Upper lobe of right lung (tissue), 1 donor: ENCODE measurements around the gene EIPR1. TPM values are rescaled to one million over a fixed set of nuclear protein-coding genes. Genes with fewer than 3 reads are reported as not detected.

Source experiments
- ATAC-seq: fragments of 200-7000 bp; cut with Tn5 transposase; one replicate; pipeline ENCODE4 v1.9.1; 2020; ENCODE audit warnings: mild to moderate bottlenecking, moderate library complexity
- DNase-seq: peaks from one replicate; pipeline ENCODE4 v3.0.0-alpha.2; 2020
- H3K27ac ChIP-seq: fragments of 200-600 bp; one replicate; pipeline ENCODE4 v1.8.0; 2022
- H3K27me3 ChIP-seq: fragments of 200-600 bp; one replicate; pipeline ENCODE4 v1.8.0; 2022; ENCODE audit warnings: mild to moderate bottlenecking
- H3K36me3 ChIP-seq: fragments of 200-600 bp; one replicate; pipeline ENCODE4 v1.8.0; 2022
- H3K4me1 ChIP-seq: fragments of 200-600 bp; one replicate; pipeline ENCODE4 v1.8.0; 2022
- H3K4me3 ChIP-seq: fragments of 200-600 bp; one replicate; pipeline ENCODE4 v1.8.0; 2022; ENCODE audit warnings: mild to moderate bottlenecking
- H3K9me3 ChIP-seq: fragments of 200-600 bp; one replicate; pipeline ENCODE4 v1.8.0; 2022
- intact Hi-C: fragments of 100-400 bp; cut with DNase I; formaldehyde crosslinking; loops from one replicate; pipeline ENCODE4 v1.11.0; 2022
- total RNA-seq: library from RNA; stranded (reverse); fragmentation: NEBNext Ultra II Directional; extraction: Animal tissue kit (Norgen Biotek cat#: 25700); gene quantifications from one replicate; pipeline ENCODE4 v1.2.1, GENCODE V29; 2021
- TF ChIP-seq, protein P1 (sequence below): fragments of 200-600 bp; IDR thresholded peaks from one replicate; pipeline ENCODE4 v1.8.0; 2022; ENCODE audit warnings: antibody characterized with exemption
- donor health status: DM: no; HTN: yes; CAD: no; lungs with severe emphysema.

The EIPR1 gene
- total RNA-seq, 1 donor from 2014 or later, result 16.6 TPM

DNA sequence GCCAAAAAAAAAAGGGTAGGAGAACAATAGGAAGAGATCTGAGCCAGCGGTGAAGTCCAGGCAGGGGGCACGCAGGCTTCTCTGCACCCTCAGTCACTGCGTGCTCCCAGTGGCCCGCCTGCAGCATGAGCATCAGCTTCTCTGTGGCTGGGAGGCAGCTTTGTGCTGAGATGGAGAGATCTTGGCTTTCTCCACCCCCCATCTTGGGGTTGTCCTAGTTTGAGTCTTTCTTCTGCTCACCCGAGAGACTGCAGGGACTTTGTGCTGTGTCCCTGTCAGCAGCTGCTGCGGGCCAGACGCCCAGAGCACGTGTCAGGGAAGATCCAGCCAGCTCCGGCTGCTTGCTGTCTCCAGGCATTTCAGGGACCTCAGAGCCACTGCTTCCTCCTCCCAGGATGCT, 22.2 kb upstream of the EIPR1 start:
- H3K4me1 ChIP-seq, result no peaks in the 10 kb centered on the region
- no peaks in the 10 kb centered on the region for H3K27me3 ChIP-seq
- H3K27ac ChIP-seq, result no peak overlapping the region
- no peak overlapping the region for H3K4me3 ChIP-seq
- DNase-seq (no peak), ATAC-seq (peak; percentile 57)
- intact Hi-C loops, result no loop called here
- peaks cover 9% of the 10 kb centered on the region for H3K9me3 ChIP-seq
- TF ChIP-seq, protein P1, sequence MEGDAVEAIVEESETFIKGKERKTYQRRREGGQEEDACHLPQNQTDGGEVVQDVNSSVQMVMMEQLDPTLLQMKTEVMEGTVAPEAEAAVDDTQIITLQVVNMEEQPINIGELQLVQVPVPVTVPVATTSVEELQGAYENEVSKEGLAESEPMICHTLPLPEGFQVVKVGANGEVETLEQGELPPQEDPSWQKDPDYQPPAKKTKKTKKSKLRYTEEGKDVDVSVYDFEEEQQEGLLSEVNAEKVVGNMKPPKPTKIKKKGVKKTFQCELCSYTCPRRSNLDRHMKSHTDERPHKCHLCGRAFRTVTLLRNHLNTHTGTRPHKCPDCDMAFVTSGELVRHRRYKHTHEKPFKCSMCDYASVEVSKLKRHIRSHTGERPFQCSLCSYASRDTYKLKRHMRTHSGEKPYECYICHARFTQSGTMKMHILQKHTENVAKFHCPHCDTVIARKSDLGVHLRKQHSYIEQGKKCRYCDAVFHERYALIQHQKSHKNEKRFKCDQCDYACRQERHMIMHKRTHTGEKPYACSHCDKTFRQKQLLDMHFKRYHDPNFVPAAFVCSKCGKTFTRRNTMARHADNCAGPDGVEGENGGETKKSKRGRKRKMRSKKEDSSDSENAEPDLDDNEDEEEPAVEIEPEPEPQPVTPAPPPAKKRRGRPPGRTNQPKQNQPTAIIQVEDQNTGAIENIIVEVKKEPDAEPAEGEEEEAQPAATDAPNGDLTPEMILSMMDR, result no peak
- H3K36me3 ChIP-seq, result peaks cover 25% of the 10 kb centered on the region

DNA sequence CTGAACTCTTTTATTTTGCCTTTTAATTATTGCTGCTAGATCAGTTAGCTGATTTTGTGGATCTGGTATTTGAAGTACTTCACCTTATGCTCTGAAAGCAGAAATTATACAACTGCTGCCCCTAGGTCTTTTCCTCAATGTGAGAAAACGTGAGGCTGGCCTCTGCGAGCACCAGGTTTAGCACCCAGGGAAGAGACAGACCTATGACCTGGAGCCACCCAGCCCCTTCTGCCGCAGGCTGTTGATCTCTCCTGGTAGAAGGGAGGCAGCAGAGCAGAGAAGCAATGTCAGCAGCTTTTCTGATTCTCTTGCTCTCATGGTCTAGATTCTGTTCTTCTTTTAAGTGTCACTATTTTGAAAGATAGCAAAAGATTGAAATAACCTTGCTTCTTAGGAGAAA, 21.8 kb upstream of the EIPR1 start:
- Histone ChIP-seq H3K27me3 (no peaks in the 10 kb centered on the region), H3K4me1 (no peaks in the 10 kb centered on the region), H3K9me3 (peaks cover 9% of the 10 kb centered on the region), H3K27ac (no peak overlapping the region), H3K4me3 (no peak overlapping the region), H3K36me3 (peaks cover 25% of the 10 kb centered on the region)
- TF ChIP-seq, protein P1, result no peak
- ATAC-seq, result no peak
- intact Hi-C loops, result no loop called here
- DNase-seq, result no peak

DNA sequence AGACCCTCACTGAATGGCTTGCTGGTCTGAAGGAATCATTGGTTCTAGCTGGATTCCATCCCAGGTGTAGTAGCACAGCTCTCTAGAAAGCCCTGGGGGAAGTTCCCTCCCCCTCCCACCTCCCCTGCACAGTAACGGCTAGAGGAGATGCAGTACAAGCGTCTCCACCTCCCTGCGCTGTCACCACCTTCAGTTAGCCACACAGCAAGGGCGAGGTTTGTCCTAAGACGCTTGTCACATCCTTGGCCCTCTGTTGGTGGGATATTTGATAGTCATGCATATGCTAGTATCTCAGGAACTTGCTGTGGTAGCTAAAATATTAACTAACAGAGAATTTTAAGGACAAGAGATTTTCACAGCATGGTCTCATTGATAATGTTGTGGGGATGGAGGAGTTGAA, 21.2 kb upstream of the EIPR1 start:
- peaks cover 23% of the 10 kb centered on the region for H3K36me3 ChIP-seq
- no peaks in the 10 kb centered on the region for H3K27me3 ChIP-seq
- peaks cover 9% of the 10 kb centered on the region for H3K9me3 ChIP-seq
- intact Hi-C loops, result no loop called here
- no peak overlapping the region for H3K4me3 ChIP-seq
- TF ChIP-seq, protein P1, result no peak
- no peaks in the 10 kb centered on the region for H3K4me1 ChIP-seq
- no peak overlapping the region for H3K27ac ChIP-seq
- DNase-seq, result no peak
- no peak for ATAC-seq

DNA sequence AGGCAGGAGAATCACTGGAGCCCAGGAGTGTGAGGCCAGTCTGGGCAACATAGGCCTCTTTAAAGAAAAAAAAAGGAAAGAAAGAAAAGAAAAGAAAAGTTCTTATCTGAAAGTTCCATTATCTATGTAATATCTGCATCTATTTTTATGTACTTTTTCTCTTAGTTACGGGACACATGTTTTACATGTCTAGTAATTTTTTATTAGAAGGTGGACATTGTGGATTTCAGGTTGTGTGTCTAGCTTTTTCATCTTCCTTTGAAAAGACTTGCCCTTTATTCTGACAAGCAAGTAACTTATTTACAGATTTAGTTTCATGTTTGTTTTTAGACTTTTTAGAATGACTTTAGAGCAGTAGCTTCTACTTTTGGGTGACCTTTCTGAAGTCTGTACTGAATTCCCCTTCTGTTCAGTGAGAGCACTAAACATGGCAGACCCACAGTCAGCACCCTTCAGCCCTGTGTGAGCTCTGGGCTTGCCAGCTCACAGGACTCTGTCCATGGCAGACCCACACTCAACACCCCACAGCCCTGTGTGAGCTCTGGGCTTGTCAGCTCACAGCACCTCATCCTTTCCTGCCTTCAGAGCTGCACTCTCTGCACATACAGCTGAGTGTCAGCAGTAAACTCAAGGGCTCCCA, 19.4 kb upstream of the EIPR1 start:
- Histone ChIP-seq H3K4me1 (no peaks in the 10 kb centered on the region), H3K36me3 (peaks cover 16% of the 10 kb centered on the region), H3K27me3 (no peaks in the 10 kb centered on the region), H3K27ac (no peak overlapping the region), H3K9me3 (peaks cover 9% of the 10 kb centered on the region), H3K4me3 (no peak overlapping the region)
- intact Hi-C loops, result no loop called here
- ATAC-seq, result no peak
- no peak for DNase-seq
- TF ChIP-seq, protein P1, result no peak

DNA sequence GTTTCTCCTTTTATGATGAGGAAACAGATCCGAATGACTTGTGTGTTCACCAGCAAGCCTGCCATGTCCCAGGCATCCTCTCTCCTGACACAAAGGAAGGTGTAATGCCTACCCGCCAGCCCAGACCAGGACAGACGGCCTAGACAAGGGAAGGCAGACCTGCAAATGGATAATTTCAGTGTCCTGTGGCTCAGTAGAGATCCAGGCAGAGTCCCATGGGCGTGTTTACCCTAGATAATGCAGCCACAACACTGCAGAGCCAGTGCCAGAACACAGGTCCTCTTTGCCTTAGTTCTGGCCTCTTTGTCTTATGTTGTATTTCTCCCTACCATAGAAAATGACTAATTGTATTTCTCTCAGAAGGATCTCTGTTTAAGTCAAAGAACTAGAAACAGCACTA, 14.6 kb upstream of the EIPR1 start:
- DNase-seq (no peak), ATAC-seq (no peak)
- H3K9me3 ChIP-seq, result peaks cover 9% of the 10 kb centered on the region
- intact Hi-C loops, result no loop called here
- peaks cover 39% of the 10 kb centered on the region for H3K36me3 ChIP-seq
- H3K4me1 ChIP-seq, result no peaks in the 10 kb centered on the region
- H3K27ac ChIP-seq, result no peak overlapping the region
- H3K4me3 ChIP-seq, result no peak overlapping the region
- H3K27me3 ChIP-seq, result no peaks in the 10 kb centered on the region
- TF ChIP-seq, protein P1, result no peak

DNA sequence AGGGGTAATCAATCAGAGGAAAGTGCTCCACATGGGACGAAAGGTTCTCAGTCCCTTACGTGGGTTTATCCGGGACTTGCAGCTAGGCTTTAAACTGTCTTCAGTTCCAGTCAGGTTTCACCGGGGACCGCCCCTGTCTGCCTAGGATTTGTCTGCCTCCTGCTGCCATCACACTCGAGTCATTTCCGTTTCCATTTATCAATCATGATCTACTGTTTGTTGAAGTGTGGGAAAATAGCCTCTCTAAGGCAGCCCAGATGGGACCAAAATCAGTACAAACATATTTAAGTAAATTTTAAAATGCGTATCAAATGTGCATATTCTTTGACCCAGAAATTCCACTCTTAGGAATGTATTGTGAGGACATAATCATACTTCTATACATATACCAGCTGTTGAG, 12.4 kb upstream of the EIPR1 start:
- intact Hi-C loops, result no loop called here
- Histone ChIP-seq H3K4me1 (no peaks in the 10 kb centered on the region), H3K4me3 (no peak overlapping the region), H3K27ac (no peak overlapping the region), H3K36me3 (peaks cover 39% of the 10 kb centered on the region), H3K9me3 (no peaks in the 10 kb centered on the region), H3K27me3 (no peaks in the 10 kb centered on the region)
- DNase-seq (no peak), ATAC-seq (no peak)
- TF ChIP-seq, protein P1, result no peak
